ENCODE data around the gene GLIS1.

The GLIS1 gene

DNA sequence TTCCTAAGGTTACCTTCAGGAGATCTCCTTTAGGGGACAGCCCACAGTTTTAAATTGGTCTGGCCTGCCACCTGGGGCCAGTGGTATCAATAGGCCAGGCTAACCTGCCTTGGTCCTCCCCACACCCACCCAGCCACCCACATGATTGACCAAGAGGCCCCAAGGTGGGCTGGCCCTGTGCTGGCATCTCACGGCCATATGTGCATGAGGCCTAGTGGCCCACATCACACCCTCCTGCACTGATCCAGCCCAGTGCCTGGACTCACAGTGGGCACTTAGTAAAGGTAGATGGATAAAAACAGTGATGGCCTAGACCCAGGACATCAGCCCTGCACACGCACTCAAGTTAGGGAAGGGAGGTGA, 197.7 kb downstream of the GLIS1 start:
- TF ChIP-seq, protein P1, sequence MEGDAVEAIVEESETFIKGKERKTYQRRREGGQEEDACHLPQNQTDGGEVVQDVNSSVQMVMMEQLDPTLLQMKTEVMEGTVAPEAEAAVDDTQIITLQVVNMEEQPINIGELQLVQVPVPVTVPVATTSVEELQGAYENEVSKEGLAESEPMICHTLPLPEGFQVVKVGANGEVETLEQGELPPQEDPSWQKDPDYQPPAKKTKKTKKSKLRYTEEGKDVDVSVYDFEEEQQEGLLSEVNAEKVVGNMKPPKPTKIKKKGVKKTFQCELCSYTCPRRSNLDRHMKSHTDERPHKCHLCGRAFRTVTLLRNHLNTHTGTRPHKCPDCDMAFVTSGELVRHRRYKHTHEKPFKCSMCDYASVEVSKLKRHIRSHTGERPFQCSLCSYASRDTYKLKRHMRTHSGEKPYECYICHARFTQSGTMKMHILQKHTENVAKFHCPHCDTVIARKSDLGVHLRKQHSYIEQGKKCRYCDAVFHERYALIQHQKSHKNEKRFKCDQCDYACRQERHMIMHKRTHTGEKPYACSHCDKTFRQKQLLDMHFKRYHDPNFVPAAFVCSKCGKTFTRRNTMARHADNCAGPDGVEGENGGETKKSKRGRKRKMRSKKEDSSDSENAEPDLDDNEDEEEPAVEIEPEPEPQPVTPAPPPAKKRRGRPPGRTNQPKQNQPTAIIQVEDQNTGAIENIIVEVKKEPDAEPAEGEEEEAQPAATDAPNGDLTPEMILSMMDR (IDR thresholded peaks at IDR 0.05; ENCODE audit: insufficient read depth, low read length, missing control alignments), result no peak
- no peak for DNase-seq (ENCODE audit: low read depth, low spot score)

DNA sequence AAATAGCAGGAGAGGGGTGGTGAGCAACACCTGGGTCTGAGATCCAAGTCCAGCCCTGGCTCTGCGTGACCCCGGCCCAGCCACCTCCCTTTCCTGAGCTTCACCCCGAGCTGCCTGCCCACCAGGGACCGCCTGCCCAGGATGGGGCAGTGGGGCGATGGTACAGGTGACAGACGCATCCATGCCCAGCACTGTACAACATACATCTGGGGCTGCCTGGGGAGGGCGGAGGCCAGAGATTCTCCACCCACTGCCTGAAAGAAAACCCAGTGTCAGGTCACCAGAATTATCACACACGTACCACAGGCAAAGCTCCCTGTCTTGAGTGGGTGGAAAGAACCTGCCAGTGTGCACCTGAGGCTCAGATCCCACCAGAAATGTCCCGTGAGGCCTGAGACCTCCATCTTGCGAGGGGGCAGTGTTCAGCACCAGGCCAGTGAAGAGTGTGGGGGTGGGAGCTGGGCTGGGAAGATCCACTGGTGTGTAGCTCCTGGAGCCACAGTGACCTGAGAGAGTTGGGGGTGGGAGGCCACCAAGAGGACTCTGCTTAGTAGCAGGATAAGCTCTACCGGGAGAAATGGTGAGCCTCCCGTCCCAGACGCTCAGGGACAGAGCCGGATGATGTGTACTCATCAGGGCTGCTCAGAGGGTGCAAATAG, 198.2 kb downstream of the GLIS1 start:
- no peak overlapping the region for H3K4me3 ChIP-seq (ENCODE audit: low read depth, low read length)
- TF ChIP-seq, protein P1 (IDR thresholded peaks at IDR 0.05; ENCODE audit: insufficient read depth, low read length, missing control alignments), result no peak
- POLR2A ChIA-PET, result no interaction called here
- DNase-seq (ENCODE audit: low read depth, low spot score), result no peak
- CTCF ChIA-PET, result interaction anchor here (1.0 to 1.9 kb wide), 4 partner anchors 9 to 57 kb away, joined by 3 to 6 read pairs (median 4); no protein-coding TSS in a partner anchor

More for the DNA sequence above, 197.7 kb downstream of the GLIS1 start:
- POLR2A ChIA-PET, result interaction anchor here (1.5 kb wide), 1 partner anchor 15 kb away, joined by 6 read pairs; no protein-coding TSS in a partner anchor
- CTCF ChIA-PET, result interaction anchor here (0.9 to 1.9 kb wide), 7 partner anchors 9 to 213 kb away, joined by 3 to 6 read pairs (median 4); no protein-coding TSS in a partner anchor
- no peak overlapping the region for H3K4me3 ChIP-seq (ENCODE audit: low read depth, low read length)

DNA sequence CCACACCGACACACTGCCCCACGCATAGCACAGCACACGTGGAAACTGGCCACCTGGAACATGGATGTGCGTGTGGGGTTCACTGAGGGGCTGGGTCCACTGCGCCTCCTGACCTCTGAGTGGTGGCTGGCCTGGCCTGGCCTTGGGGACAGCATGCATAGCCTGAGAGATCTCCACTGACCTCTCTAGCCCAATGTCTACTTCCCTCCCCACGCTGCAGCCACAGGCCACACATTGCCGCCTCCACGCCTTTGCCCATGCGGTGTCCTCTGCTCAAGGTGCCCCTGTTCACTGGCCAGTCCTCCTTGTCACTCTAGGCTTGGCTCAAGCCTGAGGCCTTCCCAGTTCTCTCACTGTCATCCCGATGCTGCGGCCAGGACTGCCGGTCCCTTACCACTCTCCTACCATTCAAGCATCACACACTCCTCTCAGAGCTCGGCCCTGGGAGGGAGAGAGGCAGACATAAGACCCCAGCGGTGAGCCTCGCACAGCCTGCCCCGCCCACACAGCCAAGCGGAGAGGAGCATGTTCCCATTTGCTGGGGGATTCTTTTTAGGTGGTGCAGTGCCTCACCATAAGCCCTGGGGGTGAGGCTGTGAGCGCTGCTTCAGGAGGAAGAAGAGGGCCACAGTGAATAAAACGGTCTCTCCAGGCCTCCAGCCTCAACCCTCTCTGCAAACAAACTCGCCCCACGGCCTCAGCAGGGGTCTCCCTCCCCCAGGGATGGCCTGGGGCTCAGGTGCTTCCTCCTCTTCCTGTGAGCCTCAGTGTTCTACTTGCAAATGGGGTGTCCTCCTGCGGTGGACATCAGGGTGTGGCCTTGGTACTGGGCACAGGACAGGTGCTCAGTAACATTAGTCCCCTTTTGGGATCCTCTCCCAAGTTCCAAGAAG, 199.0 kb downstream of the GLIS1 start:
- TF ChIP-seq, protein P1 (IDR thresholded peaks at IDR 0.05; ENCODE audit: insufficient read depth, low read length, missing control alignments), result no peak
- CTCF ChIA-PET, result interaction anchor here (1.5 to 1.8 kb wide), 2 partner anchors 10 to 56 kb away, joined by 3 to 5 read pairs; no protein-coding TSS in a partner anchor
- POLR2A ChIA-PET, result no interaction called here
- DNase-seq (ENCODE audit: low read depth, low spot score), result no peak
- H3K4me3 ChIP-seq (ENCODE audit: low read depth, low read length), result no peak overlapping the region

DNA sequence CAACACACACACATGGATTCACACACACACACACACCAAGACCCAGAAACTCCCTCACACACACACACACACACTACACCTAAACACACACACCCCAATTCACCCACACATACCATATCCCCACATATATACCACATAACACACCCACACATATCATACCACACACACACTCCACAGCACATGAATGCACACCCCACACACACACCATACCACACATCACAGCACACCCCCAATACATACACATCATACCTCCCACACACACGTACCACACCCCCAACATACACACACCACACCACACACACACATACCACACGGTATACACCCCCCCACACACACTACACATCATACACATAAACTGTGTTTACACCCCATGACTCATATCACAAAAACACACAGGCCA, 199.7 kb downstream of the GLIS1 start:
- H3K4me3 ChIP-seq (ENCODE audit: low read depth, low read length), result no peak overlapping the region
- POLR2A ChIA-PET, result no interaction called here
- TF ChIP-seq, protein P1 (IDR thresholded peaks at IDR 0.05; ENCODE audit: insufficient read depth, low read length, missing control alignments), result no peak
- CTCF ChIA-PET, result no interaction called here
- DNase-seq (ENCODE audit: low read depth, low spot score), result no peak

DNA sequence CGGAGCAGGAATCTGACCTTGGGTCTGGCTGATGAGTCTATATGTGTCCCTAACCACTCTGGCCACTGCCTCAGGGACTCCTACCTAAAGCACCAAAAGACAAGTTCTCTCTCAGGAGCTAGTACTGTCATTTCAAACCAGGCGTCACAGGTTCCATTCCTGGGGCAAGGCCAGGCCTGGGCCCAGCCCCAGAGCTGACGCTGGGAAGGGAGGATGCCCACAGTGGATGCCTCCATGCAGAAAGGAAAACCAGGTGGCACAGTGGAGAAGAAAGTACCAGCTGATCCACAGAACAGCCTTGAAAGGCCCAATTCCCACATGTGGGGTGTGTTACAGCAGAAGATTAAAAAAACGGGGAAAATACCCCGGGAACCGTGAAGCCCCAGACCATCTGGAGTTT, 202.4 kb downstream of the GLIS1 start:
- no peak for DNase-seq (ENCODE audit: low read depth, low spot score)
- TF ChIP-seq, protein P1 (IDR thresholded peaks at IDR 0.05; ENCODE audit: insufficient read depth, low read length, missing control alignments), result no peak
- no peak overlapping the region for H3K4me3 ChIP-seq (ENCODE audit: low read depth, low read length)
- CTCF ChIA-PET, result interaction anchor here (1.5 to 1.7 kb wide), 2 partner anchors 27 to 258 kb away, joined by 4 read pairs; no protein-coding TSS in a partner anchor
- POLR2A ChIA-PET, result no interaction called here

DNA sequence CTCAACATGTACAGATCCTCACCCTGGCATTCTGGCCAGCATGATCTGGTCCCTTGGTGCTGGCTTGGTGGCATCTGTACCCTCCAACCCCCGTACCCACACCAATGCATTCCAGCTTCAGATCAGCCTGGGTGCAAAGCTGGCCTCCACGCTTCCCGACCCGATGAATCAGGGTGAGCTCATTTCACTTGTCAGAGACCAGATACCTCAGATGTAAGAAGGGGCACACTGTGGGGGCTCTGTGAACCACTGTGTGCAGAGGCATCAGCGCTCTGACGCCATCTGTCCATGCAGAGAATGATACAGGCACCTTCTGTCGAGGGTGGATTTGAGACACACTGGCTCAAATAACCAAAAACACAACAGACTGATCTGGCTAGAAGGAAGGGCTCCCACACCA, 203.1 kb downstream of the GLIS1 start:
- TF ChIP-seq, protein P1 (IDR thresholded peaks at IDR 0.05; ENCODE audit: insufficient read depth, low read length, missing control alignments), result no peak
- no peak for DNase-seq (ENCODE audit: low read depth, low spot score)
- H3K4me3 ChIP-seq (ENCODE audit: low read depth, low read length), result no peak overlapping the region
- POLR2A ChIA-PET, result no interaction called here
- CTCF ChIA-PET, result interaction anchor here (1.5 to 1.7 kb wide), 2 partner anchors 26 to 258 kb away, joined by 4 read pairs; no protein-coding TSS in a partner anchor
